Inflammatory macrophage (primary cell): Measurements from ENCODE around the gene PMFBP1.
"Not testable (repeated sequence)": the region's sequence is repeated elsewhere in the genome, so short reads cannot be mapped to it uniquely, and the experiment has no call there.

Experiments
- DNase-seq, 2 donors: peaks; one replicate each; pipeline ENCODE4 v3.0.0-alpha.2; 2020 to 2022

Gene PMFBP1

GRCh38 chr16:72099377-72099818 lies 72.6 kb downstream of the PMFBP1 start:
- DNase-seq, result peak; percentile 63 to 73

- no peak for DNase-seq
Measured at GRCh38 chr16:72098936-72099335, 73.0 kb downstream of the PMFBP1 start.

- peak; percentile 17 to 40 for DNase-seq
Measured at GRCh38 chr16:72094266-72094610, 77.7 kb downstream of the PMFBP1 start.

- DNase-seq, result peak; percentile 99
Measured at GRCh38 chr16:72093448-72094265, 78.3 kb downstream of the PMFBP1 start, which contains the start of the genes DHX38 and TXNL4B. Gene DHX38 (plus strand): TSS chr16:72093847. CDS start chr16:72096158, 2,311 bp downstream. Gene TXNL4B (minus strand): TSS chr16:72093620. CDS start chr16:72090749, 2,871 bp downstream.

GRCh38 chr16:72092832-72093447 lies 79.0 kb downstream of the PMFBP1 start:
- peak; percentile 10 to 15 for DNase-seq

GRCh38 chr16:72091217-72091616 lies 80.7 kb downstream of the PMFBP1 start:
- no peak for DNase-seq

GRCh38 chr16:72085002-72085401 lies 87.0 kb downstream of the PMFBP1 start:
- no peak for DNase-seq

- DNase-seq, result no peak
Measured at GRCh38 chr16:72084445-72084844, 87.5 kb downstream of the PMFBP1 start.

- no peak for DNase-seq
Measured at GRCh38 chr16:72083778-72084404, 88.1 kb downstream of the PMFBP1 start.

GRCh38 chr16:72076991-72077706 lies 94.8 kb downstream of the PMFBP1 start:
- DNase-seq, result not testable (repeated sequence)

- DNase-seq, result not testable (repeated sequence)
Measured at GRCh38 chr16:72075067-72075466, 96.9 kb downstream of the PMFBP1 start.

GRCh38 chr16:72073560-72074230 lies 98.3 kb downstream of the PMFBP1 start:
- no peak for DNase-seq

GRCh38 chr16:72072514-72073342 lies 99.2 kb downstream of the PMFBP1 start:
- DNase-seq, result no peak
